Endodermal cell (in vitro differentiated cells): ENCODE results near the gene SHC2. TPM values are rescaled to one million over a fixed set of nuclear protein-coding genes. Genes with fewer than 3 reads are reported as not detected.

Source experiments
- DNase-seq: peaks from one replicate; pipeline ENCODE4 v3.0.0-alpha.2; 2017
- H3K27ac ChIP-seq: 2 replicates; pipeline ENCODE4 v1.5.1; 2013; ENCODE audit warnings: mild to moderate bottlenecking, low read depth, low read length, moderate library complexity
- H3K27me3 ChIP-seq: 2 replicates; pipeline ENCODE4 v1.6.1; 2013; ENCODE audit warnings: mild to moderate bottlenecking, low read length, moderate library complexity; ENCODE audit not compliant: insufficient read depth, control insufficient read depth, poor library complexity, severe bottlenecking
- H3K36me3 ChIP-seq: 2 replicates; pipeline ENCODE4 v1.7.0; 2013; ENCODE audit warnings: mild to moderate bottlenecking, low read length, moderate library complexity; ENCODE audit not compliant: control insufficient read depth, insufficient read depth
- H3K4me1 ChIP-seq: one replicate; pipeline ENCODE4 v1.7.0; 2013; ENCODE audit warnings: low read length; ENCODE audit not compliant: control insufficient read depth, insufficient read depth
- H3K4me3 ChIP-seq: 2 replicates; pipeline ENCODE4 v1.5.1; 2013; ENCODE audit warnings: mild to moderate bottlenecking, low read length, moderate library complexity
- H3K9ac ChIP-seq: 2 replicates; pipeline ENCODE4 v1.6.1; 2013; ENCODE audit warnings: mild to moderate bottlenecking, low read length, moderate library complexity; ENCODE audit not compliant: poor library complexity, severe bottlenecking; ENCODE audit errors: extremely low read depth
- H3K9me3 ChIP-seq: 2 replicates; pipeline ENCODE4 v1.6.1; 2013; ENCODE audit warnings: mild to moderate bottlenecking, low read length, moderate library complexity; ENCODE audit not compliant: control insufficient read depth
- H3K27ac Mint-ChIP-seq: 2 replicates; pipeline ENCODE4 v1.8.0; 2020; ENCODE audit warnings: mixed read lengths
- H3K27me3 Mint-ChIP-seq: 2 replicates; pipeline ENCODE4 v1.8.0; 2021; ENCODE audit warnings: mild to moderate bottlenecking, mixed read lengths; ENCODE audit not compliant: insufficient read depth
- H3K36me3 Mint-ChIP-seq: 2 replicates; pipeline ENCODE4 v1.8.0; 2020; ENCODE audit warnings: low read depth, mixed read lengths
- H3K4me1 Mint-ChIP-seq: 2 replicates; pipeline ENCODE4 v1.8.0; 2020; ENCODE audit warnings: mixed read lengths
- H3K4me3 Mint-ChIP-seq: 2 replicates; pipeline ENCODE4 v1.8.0; 2020; ENCODE audit warnings: mild to moderate bottlenecking, moderate library complexity, mixed read lengths
- H3K9me3 Mint-ChIP-seq: 2 replicates; pipeline ENCODE4 v1.8.0; 2020; ENCODE audit warnings: mild to moderate bottlenecking, mixed read lengths
- WGBS, 2 experiments: methylation state at CpG; one replicate each; pipeline versions ENCODE4 v1.1.5 to v1.1.7; 2013; ENCODE audit warnings: missing lambda C conversion rate in 2 of 2, mixed read lengths in 1 of 2; ENCODE audit not compliant: insufficient coverage in 1 of 2, insufficient read length in 1 of 2; 5-methylcytosine and 5-hydroxymethylcytosine counted together
- total RNA-seq, 2 donors: library from RNA; stranded (reverse); fragmentation: NEBNext Ultra II Directional in 1 of 2; extraction: Animal tissue kit (Norgen Biotek cat#: 25700) in 1 of 2; gene quantifications; 2 replicates in 1 of 2; 3 replicates in 1 of 2; pipeline ENCODE4 v1.2.1, GENCODE V29; 2021
- TF ChIP-seq, protein P1 (sequence below): fragments of 200-600 bp; sonication (generic); conservative IDR thresholded peaks from 2 replicates; pipeline ENCODE4 v1.5.0; 2021; ENCODE audit warnings: antibody characterized with exemption, mild to moderate bottlenecking

SHC2 gene
- total RNA-seq, 2 donors from 2014 or later, result 56.5 to 93.0 TPM

DNA sequence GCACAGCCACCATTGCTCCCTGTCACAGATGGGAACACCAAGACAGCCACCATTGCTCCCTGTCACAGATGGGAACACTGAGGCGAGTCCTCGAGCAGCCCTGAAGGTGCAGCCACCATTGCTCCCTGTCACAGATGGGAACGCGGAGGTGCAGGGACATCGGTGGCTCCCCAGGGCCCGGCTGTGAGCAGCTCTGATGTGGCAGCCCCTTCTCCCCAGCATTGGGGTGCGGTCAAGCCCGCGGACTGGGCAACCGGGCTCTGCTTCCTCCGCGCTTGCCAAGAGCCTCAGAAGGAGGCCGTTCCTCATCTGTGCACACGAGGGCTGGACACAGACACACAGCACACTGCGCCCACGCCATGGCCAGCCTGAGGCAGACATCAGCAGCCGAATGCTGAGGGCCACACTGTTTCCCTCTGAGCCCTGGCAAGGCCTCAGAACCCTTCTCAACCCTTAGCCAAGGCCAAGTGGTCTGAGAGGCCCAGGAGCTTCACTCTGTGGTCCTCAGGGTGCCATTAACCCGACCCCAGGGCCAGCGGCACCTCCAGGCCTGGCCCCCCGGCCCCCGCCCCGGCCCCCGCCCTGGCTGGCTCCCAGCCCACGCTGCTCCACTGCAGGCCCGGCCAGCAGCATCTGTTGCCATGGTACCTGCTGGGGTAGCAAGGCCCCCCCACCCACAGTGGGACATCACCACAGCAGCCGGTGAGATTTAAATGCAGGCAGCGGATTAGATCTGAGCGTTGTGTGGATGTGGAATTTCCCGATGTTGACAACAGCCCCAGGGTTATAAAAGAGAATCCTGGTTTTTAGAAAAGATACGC, 70.2 kb downstream of the SHC2 start:
- DNase-seq, result no peak
- Mint-ChIP-seq H3K4me3 (no peak overlapping the region), H3K4me1 (peaks cover 24% of the 10 kb centered on the region), H3K36me3 (no peaks in the 10 kb centered on the region), H3K27me3 (peaks cover 18% of the 10 kb centered on the region), H3K9me3 (peaks cover 13% of the 10 kb centered on the region), H3K27ac (peak overlapping the region; percentile 48)
- Histone ChIP-seq H3K36me3 (no peaks in the 10 kb centered on the region), H3K9me3 (peaks cover 14% of the 10 kb centered on the region), H3K9ac (no peak overlapping the region), H3K4me3 (no peak overlapping the region), H3K4me1 (no peaks in the 10 kb centered on the region), H3K27me3 (no peaks in the 10 kb centered on the region), H3K27ac (no peak overlapping the region)
- WGBS, 2 experiments, result 95 to 96% methylated on average over 23 to 30 of the region's 30 CpGs
- TF ChIP-seq, protein P1, sequence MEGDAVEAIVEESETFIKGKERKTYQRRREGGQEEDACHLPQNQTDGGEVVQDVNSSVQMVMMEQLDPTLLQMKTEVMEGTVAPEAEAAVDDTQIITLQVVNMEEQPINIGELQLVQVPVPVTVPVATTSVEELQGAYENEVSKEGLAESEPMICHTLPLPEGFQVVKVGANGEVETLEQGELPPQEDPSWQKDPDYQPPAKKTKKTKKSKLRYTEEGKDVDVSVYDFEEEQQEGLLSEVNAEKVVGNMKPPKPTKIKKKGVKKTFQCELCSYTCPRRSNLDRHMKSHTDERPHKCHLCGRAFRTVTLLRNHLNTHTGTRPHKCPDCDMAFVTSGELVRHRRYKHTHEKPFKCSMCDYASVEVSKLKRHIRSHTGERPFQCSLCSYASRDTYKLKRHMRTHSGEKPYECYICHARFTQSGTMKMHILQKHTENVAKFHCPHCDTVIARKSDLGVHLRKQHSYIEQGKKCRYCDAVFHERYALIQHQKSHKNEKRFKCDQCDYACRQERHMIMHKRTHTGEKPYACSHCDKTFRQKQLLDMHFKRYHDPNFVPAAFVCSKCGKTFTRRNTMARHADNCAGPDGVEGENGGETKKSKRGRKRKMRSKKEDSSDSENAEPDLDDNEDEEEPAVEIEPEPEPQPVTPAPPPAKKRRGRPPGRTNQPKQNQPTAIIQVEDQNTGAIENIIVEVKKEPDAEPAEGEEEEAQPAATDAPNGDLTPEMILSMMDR, result no peak

DNA sequence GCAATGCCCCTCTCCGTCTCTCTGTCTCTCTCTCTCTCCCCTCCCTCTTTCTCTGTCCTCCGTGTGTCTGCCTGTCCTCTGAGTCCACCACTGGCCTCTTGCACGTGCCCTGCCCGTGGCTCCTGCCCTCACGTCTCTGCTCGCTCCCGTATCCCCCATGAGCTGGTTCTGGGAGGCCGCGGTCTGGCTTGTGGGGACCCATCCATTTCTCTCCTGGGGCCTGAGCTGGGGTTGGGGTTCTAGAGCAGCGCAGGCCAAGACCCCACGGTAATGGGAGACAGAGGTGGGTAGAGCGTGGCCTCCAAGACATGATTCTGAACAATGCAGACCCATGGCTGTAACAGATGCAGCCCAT, 70.9 kb downstream of the SHC2 start:
- Mint-ChIP-seq H3K27me3 (peaks cover 17% of the 10 kb centered on the region), H3K9me3 (peaks cover 10% of the 10 kb centered on the region), H3K27ac (peak overlapping the region; percentile 48), H3K4me1 (peaks cover 29% of the 10 kb centered on the region), H3K36me3 (no peaks in the 10 kb centered on the region), H3K4me3 (no peak overlapping the region)
- H3K9me3 ChIP-seq, result peaks cover 10% of the 10 kb centered on the region
- no peaks in the 10 kb centered on the region for H3K4me1 ChIP-seq
- no peak overlapping the region for H3K4me3 ChIP-seq
- no peaks in the 10 kb centered on the region for H3K27me3 ChIP-seq
- TF ChIP-seq, protein P1, result no peak
- no peak for DNase-seq
- no peak overlapping the region for H3K27ac ChIP-seq
- 89 to 94% methylated on average over 11 to 12 of the region's 12 CpGs for WGBS, 2 experiments
- H3K36me3 ChIP-seq, result no peaks in the 10 kb centered on the region
- no peak overlapping the region for H3K9ac ChIP-seq

DNA sequence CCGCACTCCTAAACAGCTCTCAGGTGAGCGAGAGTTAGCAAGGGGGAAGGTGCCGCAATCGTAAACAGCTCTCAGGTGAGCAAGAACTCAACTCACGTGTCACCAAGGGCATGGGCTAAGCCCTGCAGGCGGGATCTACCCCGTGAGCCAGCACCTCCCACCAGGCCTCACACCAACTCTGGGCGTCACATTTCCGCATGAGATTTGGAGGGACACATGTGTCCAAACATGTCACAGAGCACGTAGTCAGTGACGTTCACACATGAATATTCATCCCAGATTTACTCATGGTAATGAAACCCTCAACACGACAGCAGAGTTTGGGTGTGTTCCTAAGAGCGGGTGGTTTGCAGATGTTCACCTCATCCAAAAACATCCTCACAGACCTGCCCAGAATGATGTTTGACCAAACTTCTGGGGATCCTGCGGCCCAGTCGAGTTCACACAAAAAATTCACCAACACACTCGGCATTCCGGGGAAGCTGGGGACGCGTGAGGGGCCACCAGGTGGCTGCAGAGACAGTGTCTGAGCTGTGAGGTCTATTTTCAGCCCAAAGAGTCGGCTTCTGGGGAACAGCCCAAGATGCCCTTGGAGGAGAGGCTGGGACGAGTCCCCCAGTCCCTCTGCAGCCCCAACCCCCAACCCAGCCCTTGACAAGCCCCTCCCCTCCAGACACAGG, 71.4 kb downstream of the SHC2 start:
- Histone ChIP-seq H3K36me3 (no peaks in the 10 kb centered on the region), H3K4me3 (no peak overlapping the region), H3K9me3 (peaks cover 5% of the 10 kb centered on the region), H3K4me1 (peaks cover 1% of the 10 kb centered on the region), H3K27me3 (no peaks in the 10 kb centered on the region), H3K9ac (no peak overlapping the region), H3K27ac (no peak overlapping the region)
- TF ChIP-seq, protein P1, result no peak
- Mint-ChIP-seq H3K4me3 (no peak overlapping the region), H3K4me1 (peaks cover 32% of the 10 kb centered on the region), H3K36me3 (no peaks in the 10 kb centered on the region), H3K9me3 (peaks cover 9% of the 10 kb centered on the region), H3K27me3 (peaks cover 17% of the 10 kb centered on the region), H3K27ac (no peak overlapping the region)
- DNase-seq, result no peak
- WGBS, 2 experiments, result 88 to 92% methylated on average over 16 to 21 of the region's 21 CpGs
